ENCODE data around the gene FAM3D. TPM values are rescaled to one million over a fixed set of nuclear protein-coding genes. Genes with fewer than 3 reads are reported as not detected.
"Not testable (repeated sequence)": the region's sequence is repeated elsewhere in the genome, so short reads cannot be mapped to it uniquely, and the experiment has no call there.

Gene FAM3D
- total RNA-seq, 1 donor from 2014 or later, result 0.51 TPM

DNA sequence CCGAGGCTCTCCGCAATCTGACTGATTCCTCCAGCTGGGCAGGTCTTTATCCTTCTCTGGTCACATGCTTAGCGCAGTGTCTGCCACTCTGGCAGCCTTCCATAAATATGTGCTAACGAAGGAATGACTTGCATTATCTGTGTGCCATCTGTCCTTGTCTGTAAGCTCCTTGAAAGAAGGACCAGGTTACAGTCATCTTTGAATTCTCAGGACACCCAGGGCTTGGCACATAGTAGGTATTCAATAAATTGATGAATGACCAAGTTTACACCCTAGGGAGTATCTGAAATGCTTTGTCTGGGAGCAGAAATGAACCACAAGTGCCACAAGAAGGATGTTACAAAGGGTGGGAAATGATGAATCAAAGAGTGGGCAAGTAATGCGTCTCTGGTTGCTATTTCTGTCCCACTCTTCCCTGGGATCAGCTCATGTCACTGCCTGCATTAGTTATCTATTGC is 16.5 kb upstream of the FAM3D start:
- no peak for DNase-seq

DNA sequence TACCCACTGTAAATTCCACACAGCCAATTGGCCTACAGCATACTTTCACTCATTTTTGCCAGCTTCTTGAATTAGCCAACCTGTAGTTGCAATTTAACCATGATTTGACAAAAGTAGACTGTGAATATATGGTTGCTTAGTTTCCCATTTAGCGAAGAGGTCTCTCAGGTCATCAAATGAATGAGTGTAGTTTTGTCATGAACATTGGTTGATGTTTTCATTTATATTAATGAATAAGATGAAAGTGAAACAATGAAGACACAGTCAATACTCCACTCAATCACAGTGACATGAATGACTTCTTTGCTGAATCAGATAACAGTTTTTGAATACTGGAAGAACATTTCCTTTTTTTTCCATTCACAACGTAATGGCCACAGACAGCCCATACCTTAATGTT is 15.3 kb upstream of the FAM3D start:
- DNase-seq, result no peak

DNA sequence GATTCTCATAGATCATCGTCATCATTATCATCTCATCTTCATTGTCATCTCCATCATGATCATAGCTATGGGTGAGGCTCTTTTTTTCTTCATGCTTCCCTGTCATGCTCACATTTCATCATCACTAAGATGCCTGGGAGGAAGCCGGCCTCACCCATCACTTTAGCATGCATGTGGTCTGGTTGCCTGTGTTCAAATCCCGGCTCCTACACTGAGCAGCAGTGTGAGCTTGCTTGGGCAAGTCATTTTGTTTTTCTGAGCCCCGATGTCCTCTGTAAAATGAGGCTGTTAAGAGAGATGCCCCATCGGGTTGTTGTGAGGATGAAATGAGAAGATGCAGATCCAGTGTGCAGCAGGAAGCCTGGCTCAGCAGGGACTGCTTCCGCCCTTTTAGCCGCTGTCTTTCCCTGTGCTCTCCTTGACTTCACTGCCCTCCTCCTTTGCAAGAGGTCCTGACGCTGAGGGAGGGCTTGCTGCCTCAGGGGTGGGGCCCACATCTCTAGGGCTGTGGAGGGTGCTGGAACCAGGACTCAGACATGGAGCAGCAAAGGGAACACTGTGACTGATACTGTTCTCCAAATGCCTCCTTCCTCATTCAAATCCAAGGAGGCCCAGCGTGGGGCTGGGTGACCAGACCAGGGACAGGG is 14.4 kb upstream of the FAM3D start:
- no peak for DNase-seq

DNA sequence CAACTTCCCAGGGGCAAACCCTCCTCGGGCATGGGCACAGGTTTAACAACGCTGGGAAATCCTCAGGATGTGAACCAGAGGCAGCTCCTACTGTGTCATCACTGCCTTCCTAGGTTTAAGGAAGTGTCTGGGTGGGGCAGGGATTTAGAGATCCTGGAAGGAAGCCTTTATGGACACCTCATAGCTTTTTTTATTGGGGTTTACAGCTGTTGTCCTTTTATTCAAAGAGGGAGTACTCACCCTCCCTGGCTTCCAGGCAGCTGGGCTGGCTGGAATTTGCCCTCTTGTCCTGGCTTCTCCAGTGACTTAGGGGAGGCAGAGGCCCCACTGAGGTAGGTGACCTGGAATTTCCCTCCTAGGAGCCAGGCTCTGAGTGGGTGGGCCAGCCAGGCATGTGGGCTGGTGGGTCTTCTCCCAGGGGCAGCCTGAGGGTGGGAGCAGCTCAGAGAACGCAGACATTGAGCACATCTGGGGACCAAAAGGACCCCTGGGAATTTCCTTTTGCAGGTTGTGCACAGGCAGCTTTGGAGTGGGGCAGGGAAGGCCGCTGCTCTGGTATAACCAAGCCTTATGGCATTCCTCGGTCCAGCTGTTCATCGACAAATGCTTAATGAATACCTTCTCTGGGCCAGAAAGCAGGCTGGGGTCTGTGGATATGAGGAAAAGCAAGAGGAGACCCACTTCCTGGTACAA is 13.5 kb upstream of the FAM3D start:
- DNase-seq, result no peak

DNA sequence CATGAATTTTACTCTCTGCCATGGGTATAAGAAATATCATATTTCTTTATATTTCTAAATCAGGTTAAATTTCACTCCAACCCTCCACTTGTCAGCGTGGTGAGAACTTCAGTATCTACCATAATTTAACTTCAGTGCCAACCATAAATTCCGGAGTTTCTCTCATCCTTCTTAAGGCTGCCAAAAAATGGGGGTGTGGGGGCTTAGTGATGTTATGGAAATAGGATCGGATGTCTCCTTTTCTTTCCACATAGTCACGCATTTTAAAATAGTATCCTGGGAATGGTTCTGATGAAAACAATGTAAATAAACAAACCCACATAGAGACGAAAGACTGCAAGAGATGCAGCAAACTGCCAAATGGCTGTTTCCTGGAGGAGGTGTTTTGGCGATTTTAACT is 12.9 kb upstream of the FAM3D start:
- DNase-seq, result no peak

DNA sequence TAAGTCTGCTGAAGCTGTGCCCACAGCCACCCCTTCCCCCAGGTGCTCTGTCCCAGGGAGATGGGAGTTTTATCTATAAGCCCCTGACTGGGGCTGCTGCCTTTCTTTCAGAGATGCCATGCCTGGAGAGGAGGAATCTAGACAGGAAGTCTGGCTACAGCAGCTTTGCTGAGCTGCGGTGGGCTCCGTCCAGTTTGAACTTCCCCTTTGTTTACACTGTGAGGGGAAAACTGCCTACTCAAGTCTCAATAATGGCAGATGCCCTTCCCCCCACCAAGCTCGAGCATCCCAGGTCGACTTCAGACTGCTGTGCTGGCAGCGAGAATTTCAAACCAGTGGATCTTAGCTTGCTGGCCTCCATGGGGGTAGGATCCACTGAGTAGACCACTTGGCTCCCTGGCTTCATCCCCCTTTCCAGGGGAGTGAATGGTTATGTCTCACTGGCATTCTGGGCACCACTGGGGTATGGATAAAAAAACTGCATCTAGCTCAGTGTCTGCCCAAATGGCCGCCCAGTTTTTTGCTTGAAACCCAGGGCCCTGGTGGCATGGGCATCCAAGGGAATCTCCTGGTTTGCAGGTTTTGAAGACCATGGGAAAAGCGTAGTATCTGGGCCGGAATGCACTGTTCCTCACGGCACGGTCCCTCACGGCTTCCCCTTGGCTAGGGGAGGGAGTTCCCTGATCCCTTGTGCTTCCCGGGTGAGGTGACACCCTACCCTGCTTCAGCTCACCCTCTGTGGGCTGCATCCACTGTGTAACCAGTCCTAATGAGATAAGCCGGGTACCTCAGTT is 11.8 kb upstream of the FAM3D start:
- not testable (repeated sequence) for DNase-seq

DNA sequence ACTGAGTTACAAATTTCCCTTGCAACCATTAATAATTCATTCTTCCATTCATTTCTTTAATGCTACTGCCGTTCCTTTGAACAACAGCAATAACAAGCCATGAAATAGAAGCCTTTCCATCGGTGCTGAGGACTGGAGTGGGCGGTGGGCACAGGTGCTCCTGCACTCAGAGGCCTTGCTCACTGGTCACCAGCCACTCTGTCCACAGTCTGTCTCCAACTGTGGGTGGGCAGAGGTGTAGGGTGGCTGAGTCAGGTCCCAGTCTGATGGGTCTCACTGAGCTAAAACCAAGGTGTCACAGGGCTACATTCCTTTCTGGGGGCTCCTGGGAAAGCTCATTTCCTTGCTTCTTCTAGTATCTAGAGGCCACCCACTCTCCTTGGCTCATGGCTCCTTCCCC is 6.3 kb upstream of the FAM3D start:
- DNase-seq, result no peak

DNA sequence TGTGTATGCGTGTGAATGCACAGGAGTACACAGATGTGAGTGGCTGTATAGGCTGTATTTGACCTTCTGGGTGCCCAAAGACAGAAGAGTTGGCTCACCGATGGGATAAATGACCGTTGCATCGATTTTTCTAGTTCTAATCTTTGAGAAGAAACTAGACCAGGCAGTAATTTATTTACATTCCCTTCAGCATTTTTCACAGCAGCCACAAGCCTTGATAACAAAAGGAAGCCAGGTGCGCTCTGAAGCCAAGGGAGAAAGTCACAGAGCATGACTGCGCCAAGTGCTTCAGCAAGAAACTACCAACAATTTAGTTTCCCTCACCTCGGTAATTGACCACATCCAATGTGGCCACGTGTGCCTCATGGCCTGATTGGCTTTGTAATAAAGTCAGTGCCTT is 5.9 kb upstream of the FAM3D start:
- DNase-seq, result no peak

DNA sequence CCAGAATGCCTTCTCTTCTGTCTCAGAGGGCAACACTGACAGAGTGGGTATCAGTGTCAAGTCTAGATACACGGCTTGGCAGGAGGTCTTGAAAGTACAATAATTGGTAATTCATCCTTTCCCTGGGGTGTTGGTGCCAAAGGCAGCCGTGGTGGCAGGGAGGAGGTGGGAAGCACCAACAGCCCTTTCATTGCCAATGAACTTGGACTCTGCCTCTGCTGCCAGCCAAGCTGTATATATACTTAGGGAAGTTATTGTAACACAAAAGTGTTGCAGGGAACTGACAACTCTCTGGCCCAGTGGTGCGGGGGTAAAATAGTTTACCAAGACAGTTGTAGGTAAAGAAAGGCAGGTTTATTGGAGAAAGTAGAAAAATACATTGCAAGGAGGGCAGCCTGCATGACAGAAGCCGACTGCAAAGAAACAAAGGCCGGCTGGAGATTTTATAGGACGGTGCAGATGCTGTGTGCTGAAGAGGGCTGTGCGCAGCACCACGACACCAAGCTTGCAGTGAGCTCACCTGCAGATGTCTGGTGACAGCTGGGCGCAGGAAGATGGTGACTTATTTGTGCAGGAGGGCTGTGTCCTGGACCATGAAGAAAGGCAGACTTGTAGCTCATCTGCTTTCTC is 4.0 kb upstream of the FAM3D start:
- DNase-seq, result no peak

DNA sequence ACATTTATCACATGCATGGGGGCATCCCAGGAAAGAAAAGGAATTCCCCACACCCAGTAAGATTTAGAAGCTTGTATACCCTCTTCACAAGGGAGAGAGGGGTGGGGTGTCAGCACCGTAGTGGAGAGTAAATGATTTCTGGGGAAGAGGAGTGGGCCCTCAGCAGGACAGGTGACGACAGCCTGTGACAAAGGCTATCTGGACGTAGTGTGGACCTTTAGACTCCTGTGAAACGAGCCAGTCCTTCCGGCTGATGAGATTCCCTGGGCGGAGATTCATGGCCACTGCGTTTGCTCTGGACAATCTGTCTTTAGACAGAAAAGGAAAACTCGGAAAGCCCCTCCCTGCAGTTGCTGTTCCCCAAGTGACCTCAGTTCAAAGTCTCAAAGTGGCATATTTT is 1.7 kb upstream of the FAM3D start:
- no peak for DNase-seq

DNA sequence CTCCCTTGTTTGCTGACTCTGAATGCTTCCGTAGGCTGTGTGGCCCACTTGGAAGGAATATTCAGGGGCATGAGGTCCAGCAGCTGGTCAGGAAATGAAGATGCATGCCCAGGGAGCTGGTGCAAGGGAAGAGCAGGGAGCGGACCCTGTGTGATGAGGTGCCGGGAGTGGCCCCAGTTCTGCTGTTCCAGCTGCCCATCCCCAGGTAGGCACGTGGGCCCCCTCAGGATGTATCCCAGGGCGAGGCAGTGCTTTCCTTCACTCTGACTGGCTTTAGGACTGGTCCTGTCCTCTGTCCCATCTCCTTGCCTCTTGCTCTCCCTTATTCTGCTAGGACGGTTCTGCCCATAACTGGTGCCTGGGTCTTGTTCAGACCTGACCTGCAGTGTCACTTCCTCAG is 1.1 kb upstream of the FAM3D start:
- no peak for DNase-seq

DNA sequence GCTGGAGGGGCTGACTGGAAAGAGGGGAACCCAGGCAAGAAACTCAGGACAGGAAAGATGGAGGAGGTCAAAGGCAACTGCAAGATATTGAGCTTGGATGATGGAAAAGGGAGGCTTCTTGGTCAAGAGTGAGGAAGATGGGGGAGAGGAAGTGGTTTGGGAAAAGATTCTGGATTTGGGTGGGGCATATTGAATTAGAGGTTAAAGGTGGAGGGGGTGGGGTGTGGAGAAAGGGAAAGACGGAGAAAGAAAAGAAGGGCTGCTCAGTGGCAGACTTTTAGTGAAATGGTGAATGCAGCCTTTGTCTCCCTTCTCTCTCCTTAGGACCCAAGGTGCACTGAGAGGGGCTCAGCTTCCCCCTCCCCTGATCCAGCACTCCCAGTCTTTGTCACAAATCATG is 655 bp upstream of the FAM3D start:
- no peak for DNase-seq

DNA sequence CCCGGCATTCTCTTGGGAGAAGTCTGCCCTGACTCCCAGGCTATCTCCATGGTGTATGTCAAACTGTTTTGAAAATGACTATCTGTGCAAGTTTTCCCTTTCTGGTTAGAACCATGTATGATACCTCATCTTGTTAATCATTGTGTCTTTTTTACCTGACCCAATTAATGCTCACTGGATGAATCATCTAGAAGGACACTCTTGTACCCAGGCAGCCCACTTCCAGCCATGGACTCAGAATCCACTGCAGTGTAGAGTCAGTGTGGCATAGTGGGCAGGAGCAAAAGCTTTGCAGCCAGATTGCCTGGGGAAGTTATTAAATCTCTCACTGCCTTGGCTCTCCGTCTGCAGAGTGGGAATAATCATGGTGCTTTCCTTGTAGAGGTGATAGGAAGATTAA is 1.2 kb downstream of the FAM3D start:
- no peak for DNase-seq

DNA sequence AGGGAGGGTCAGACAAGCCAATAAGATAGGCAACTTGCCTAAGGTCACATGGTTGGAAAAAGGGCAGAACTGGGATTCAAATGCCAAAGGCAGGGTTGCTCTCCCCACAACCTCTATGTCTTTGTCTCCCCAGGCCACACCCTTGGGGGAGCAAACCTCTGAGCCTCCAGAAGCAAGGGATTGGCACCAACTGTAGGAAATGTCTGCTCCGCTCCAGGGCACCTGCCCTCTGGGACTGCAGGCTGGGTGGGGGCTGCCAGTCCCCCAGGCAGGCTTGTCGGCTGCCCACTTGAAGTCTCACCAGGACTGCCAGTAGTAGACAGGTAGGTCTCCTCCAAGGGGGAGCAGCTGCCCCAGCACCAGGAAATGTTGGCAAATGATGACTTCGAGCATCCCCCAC is 2.0 kb downstream of the FAM3D start:
- DNase-seq, result no peak

DNA sequence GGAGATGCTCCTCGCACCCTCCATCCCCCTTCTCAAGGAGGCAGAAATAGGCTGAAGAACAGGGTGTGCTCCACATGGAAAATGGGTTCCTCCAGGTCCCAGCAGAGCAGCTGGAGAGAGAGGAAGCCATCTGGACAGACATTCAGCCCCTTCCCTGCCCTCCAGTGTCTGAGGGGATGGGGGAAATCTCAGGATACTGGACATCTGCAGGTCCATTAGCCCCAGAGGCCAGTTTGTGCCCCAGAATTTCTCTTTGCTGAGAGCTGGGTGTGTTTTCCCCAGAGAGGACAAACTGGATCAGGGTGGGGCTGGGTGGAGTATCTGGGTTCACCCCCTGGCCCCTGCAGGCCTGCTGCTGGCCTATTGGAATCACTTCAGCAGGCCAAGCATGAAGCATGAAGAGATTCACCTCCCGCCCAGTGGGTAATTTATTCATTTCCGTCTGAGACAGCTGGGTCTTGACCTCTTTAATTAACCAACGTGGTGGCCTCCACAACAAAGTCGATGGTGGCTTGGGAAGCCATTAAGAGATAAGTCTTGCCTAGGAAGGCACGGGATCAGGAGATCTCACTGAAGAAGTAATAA is 4.6 kb downstream of the FAM3D start:
- DNase-seq, result no peak

DNA sequence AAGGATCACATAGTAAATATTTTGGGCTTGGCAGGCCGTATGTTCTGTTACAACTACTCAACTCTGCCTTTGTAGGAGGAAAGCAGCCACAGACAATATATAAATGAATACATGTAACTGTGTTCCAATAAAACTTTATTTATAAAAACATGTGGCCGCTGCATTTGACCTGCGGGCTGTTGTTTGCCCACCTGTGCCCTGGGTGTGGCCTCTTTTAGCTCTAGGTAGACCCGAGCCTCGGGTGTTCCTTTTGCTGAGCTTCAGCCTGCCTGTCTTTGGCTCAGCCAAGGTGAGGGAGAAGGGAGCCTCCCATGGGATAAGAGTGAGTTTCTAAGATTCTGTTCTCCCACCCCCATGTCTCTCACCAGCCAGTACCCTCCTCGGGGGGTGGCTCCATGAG is 5.6 kb downstream of the FAM3D start:
- no peak for DNase-seq

DNA sequence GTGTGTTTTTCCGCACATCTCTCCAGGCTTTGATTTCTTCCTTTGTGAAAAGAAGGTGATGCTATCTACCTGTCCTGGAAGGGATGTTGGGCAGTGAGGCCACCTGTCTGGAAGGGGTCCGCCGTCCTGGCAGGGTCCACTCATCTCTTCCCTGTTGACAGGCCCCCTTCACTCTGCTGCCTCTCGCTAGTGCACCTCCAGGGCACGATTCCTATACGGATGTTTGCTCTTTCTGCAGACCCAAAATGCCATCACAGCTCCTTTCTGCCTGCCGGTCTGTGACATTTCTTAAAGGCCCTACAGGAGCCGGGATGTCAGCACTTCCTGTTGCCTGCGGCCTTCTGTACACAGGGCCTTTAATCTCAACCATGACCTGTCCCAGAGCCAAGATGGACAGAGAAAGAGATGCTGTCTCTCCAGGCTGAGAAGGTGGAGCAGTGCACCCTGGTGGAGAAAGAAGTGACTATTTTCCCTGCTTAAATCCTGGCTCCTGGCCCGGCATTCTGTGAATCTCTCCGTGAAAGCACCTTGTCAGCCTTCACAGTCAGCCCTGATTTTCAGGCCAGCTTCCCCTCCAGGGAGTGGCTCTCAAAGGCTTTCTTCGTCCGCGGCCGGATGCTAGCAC is 7.4 kb downstream of the FAM3D start:
- peak; percentile 73 for DNase-seq

DNA sequence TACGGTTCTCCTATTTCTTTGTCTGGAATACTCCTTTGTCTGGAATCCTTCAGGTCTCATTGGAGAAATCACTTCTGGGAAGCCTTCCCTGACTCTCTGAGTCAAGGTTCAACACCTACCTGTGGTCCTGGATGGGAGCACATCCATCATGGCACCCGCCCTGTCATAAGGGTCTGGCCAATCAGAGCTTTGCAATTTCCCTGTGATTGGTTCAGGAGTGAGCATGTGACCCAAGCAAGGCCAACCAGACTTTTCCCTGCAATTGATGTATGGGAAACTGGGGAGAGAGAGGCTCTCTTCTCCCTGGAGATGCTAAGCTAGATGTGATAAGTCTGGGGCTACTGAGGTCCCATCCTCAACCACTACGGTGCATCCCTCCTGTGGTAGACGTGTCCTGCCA is 8.1 kb downstream of the FAM3D start:
- no peak for DNase-seq

DNA sequence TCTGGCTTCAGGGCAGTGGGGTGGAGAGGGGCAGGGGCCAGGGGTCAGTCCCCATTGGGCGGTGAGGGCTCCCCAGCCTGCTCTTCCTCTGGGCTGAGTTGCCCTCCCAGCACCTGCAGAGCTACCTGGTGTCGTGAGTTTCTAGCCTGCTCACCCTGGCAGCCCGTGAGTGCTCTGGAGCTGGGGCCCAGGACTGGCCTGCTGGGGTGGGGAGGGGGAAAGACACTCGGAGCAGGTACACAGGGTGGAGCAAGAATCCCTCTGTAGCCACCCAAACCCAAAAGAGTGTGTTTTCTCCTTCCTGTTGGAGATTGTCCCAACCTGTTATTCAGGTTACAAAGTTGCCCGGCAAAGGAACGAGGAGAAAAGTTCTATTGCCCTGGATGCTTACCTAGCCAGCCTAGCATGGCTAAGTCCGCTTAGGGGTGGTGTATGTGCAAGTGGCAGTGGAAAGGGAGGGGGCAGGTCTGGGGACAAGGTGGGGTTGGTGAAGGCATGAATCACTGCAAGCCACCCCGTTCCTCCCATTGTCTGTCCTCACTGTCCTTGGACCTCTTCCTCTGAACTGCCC is 8.9 kb downstream of the FAM3D start:
- no peak for DNase-seq

DNA sequence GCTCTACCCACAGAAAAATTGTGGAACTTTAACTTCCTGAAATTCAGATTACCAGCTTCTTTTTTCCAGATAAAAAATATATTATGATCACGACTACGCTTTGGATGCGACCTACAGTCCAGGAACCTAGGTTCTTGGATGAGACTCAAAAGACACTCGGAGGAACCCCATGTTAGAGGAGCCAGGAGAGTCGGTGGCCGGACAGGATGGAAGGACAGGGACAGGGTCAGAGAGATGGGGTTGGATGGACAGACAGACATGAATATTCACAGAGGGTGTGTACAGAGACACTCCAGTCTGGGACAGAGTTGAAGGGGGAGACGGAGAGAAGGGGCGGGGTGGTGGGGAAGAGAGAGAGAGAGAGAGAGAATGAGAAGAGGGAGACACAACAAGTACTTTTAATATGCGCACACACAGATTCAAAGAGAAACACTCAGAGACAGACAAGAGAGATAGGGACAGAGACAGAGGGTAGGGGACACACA is 9.5 kb downstream of the FAM3D start:
- DNase-seq, result no peak

DNA sequence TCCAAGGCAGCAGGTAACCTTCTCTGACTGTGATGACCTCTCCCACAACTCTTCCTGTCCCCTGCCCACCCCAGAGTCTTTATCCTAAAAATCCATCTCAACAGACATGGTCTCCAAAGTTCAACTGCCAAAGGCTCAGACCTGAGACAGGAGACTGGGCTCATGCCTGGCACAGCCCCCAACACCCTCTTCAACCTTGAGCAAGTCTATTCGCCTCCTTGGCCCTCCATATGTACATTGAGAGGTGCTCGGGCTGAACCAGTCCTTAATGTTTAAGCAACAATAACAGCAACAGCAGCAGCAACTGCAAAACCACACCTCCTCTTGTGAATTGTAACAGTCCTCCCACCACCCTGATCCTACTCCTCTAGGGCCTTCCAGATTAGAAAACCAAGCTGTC is 9.9 kb downstream of the FAM3D start:
- DNase-seq, result no peak

DNA sequence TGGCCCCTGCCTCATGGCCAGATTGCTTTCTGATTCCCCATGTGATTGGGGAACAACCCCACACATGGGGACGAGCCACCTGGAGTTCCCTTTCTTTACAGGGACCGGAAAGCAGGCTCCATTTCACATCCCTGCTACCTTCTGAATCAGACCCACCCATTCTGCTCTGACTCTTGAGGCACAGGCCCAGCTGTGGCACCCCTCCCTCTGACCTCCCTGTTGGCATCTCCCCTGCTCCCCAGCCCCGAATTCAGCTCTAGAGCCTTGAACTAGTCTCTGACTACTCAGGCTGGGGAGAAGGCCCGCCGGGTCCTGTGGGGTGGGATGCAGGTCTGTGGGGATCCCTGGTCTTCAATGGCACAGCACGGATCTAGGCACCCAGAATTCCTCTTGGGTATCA is 12.1 kb downstream of the FAM3D start:
- DNase-seq, result no peak

All from dermis blood vessel endothelial cell (primary cell).